Ramos (cell line): ENCODE results near the gene PPP1R11.
"Not testable (repeated sequence)": the region's sequence is repeated elsewhere in the genome, so short reads cannot be mapped to it uniquely, and the experiment has no call there.

Source experiments
- in situ Hi-C: fragments of 300-500 bp; cut with MboI; formaldehyde crosslinking; loops from one replicate; pipeline ENCODE4 v1.14.3; 2022; ENCODE audit warnings: low sequenced_read_pairs; ENCODE audit not compliant: unreplicated experiment

The PPP1R11 gene

GRCh38 chr6:30066577-30067459 lies at the start of gene PPP1R11:
Gene PPP1R11, plus strand, starts transcription at chr6:30067198. Its CDS starts 213 bp downstream, at chr6:30067411.
- in situ Hi-C loops = no loop called here

GRCh38 chr6:30019819-30020218 lies 47.2 kb upstream of the PPP1R11 start:
- in situ Hi-C loops = no loop called here

- in situ Hi-C loops = no loop called here
These were observed 46.4 kb upstream of the PPP1R11 start for GRCh38 chr6:30020626-30021025.

GRCh38 chr6:30022189-30022588 lies 44.8 kb upstream of the PPP1R11 start:
- in situ Hi-C loops = no loop called here

GRCh38 chr6:30022712-30023111 lies 44.3 kb upstream of the PPP1R11 start:
- in situ Hi-C loops = not testable (repeated sequence)

GRCh38 chr6:30025186-30025585 lies 41.8 kb upstream of the PPP1R11 start:
- in situ Hi-C loops = no loop called here

- in situ Hi-C loops = no loop called here
These were observed 37.4 kb upstream of the PPP1R11 start for GRCh38 chr6:30029588-30029987.

GRCh38 chr6:30031381-30031780 lies 35.6 kb upstream of the PPP1R11 start:
- in situ Hi-C loops = no loop called here

GRCh38 chr6:30033440-30033839 lies 33.6 kb upstream of the PPP1R11 start:
- in situ Hi-C loops = not testable (repeated sequence)

GRCh38 chr6:30035784-30036183 lies 31.2 kb upstream of the PPP1R11 start:
- in situ Hi-C loops = no loop called here

GRCh38 chr6:30037182-30037788 lies 29.7 kb upstream of the PPP1R11 start:
- in situ Hi-C loops = no loop called here

GRCh38 chr6:30041221-30041620 lies 25.8 kb upstream of the PPP1R11 start:
- in situ Hi-C loops = no loop called here

- in situ Hi-C loops = no loop called here
These were observed 25.2 kb upstream of the PPP1R11 start for GRCh38 chr6:30041821-30042220.

GRCh38 chr6:30042476-30042875 lies 24.5 kb upstream of the PPP1R11 start:
- in situ Hi-C loops = no loop called here

- in situ Hi-C loops = no loop called here
These were observed 24.1 kb upstream of the PPP1R11 start for GRCh38 chr6:30042914-30043313.

- in situ Hi-C loops = no loop called here
These were observed 23.3 kb upstream of the PPP1R11 start for GRCh38 chr6:30043744-30044143.

- in situ Hi-C loops = no loop called here
These were observed 22.4 kb upstream of the PPP1R11 start for GRCh38 chr6:30044630-30045029.

GRCh38 chr6:30047220-30047619 lies 19.8 kb upstream of the PPP1R11 start:
- in situ Hi-C loops = no loop called here

- in situ Hi-C loops = no loop called here
These were observed 13.3 kb upstream of the PPP1R11 start for GRCh38 chr6:30053682-30054081.

GRCh38 chr6:30055513-30055912 lies 11.5 kb upstream of the PPP1R11 start:
- in situ Hi-C loops = no loop called here

GRCh38 chr6:30060606-30061091 lies 6.3 kb upstream of the PPP1R11 start:
- in situ Hi-C loops = no loop called here
